ENCODE results near the gene HEY2. TPM values are rescaled to one million over a fixed set of nuclear protein-coding genes. Genes with fewer than 3 reads are reported as not detected.
A peak's percentile ranks its signal among the peaks of the same experiment; 100 is the strongest.

The HEY2 gene
- total RNA-seq, 1 donor from 2014 or later, result 0.98 TPM

DNA sequence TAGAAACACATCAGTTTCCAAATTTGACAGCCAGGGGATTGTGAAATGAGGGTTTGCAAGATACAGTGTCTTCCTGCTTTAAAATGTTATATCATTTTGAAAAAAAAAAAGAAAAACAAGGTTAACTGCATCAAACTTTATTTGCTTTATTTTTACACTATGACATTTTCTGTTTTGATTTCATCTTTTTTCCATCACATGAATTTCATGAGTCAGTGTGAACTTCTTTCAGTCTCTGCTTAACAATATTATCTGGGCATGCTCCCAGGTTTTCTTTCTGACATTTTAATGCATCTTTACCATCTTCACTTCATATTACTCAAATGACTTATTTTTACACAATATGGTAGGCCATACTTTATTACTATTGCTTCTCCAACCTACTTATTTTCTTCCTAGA is 43.2 kb downstream of the HEY2 start:
- peak overlapping the region; percentile 97 for H3K27ac ChIP-seq
- H3K36me3 ChIP-seq, result no peaks in the 10 kb centered on the region
- intact Hi-C loops (cut with DNase I), result no loop called here
- H3K27me3 ChIP-seq, result no peaks in the 10 kb centered on the region
- H3K4me3 ChIP-seq, result no peak overlapping the region
- no peak for TF ChIP-seq POLR2AphosphoS5 (IDR thresholded peaks at IDR 0.05; ENCODE audit: insufficient read depth in 1 of 2, low read depth in 1 of 2)
- TF ChIP-seq POLR2A (IDR thresholded peaks at IDR 0.05), result no peak
- TF ChIP-seq, protein P1, sequence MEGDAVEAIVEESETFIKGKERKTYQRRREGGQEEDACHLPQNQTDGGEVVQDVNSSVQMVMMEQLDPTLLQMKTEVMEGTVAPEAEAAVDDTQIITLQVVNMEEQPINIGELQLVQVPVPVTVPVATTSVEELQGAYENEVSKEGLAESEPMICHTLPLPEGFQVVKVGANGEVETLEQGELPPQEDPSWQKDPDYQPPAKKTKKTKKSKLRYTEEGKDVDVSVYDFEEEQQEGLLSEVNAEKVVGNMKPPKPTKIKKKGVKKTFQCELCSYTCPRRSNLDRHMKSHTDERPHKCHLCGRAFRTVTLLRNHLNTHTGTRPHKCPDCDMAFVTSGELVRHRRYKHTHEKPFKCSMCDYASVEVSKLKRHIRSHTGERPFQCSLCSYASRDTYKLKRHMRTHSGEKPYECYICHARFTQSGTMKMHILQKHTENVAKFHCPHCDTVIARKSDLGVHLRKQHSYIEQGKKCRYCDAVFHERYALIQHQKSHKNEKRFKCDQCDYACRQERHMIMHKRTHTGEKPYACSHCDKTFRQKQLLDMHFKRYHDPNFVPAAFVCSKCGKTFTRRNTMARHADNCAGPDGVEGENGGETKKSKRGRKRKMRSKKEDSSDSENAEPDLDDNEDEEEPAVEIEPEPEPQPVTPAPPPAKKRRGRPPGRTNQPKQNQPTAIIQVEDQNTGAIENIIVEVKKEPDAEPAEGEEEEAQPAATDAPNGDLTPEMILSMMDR (IDR thresholded peaks at IDR 0.05), result no peak
- peaks cover 58% of the 10 kb centered on the region for H3K4me1 ChIP-seq
- DNase-seq (ENCODE audit: extremely low spot score in 2 of 2), result no peak
- H3K9me3 ChIP-seq, result no peaks in the 10 kb centered on the region

DNA sequence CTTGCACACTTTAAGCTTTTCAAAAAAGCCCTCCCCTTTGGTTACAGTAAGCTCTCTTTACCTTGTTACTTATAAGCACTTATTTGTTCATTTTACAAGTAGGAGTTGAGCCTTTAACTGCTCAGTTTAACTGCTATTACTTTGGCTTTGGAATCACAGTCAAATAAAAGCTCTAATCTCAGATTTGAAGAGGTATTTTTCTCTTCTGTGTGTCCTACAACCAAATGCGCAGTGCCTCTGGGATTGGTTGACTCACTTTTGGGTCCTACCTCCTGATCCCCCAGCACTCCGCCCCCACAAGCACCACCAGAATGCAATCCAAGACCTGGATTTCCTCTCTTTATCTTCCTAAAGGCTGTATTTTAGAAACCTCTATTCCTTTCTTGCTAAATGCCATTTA is 43.8 kb downstream of the HEY2 start:
- no peaks in the 10 kb centered on the region for H3K36me3 ChIP-seq
- H3K4me3 ChIP-seq, result peak overlapping the region in 1 of 2 donors; percentile 5

DNA sequence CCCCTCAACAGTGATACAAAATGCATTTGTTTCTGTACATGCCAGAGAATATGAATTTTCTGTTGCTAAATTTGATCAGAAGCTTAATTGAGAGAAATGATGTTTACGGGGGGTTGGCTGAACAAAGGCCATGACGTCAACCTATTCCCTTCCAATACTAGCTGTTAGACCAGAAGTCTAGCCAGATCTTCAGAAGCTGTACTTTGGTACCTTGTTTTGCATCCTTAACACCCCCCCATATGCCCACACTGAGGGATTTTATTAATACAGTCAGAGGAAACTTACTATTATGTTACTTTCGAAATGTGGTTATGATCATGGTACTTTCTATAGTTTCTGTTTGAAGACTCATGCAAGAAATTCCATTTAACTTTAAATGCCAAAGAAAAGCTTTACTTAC is 44.4 kb downstream of the HEY2 start:
- Histone ChIP-seq H3K36me3 (no peaks in the 10 kb centered on the region), H3K4me1 (peaks cover 57% of the 10 kb centered on the region), H3K4me3 (peak overlapping the region in 1 of 2 donors; percentile 5), H3K27me3 (no peaks in the 10 kb centered on the region), H3K9me3 (no peaks in the 10 kb centered on the region), H3K27ac (peak overlapping the region; percentile 97)
- TF ChIP-seq POLR2AphosphoS5 (IDR thresholded peaks at IDR 0.05; ENCODE audit: insufficient read depth in 1 of 2, low read depth in 1 of 2) (no peak), POLR2A (IDR thresholded peaks at IDR 0.05) (no peak)
- TF ChIP-seq, protein P1 (IDR thresholded peaks at IDR 0.05), result no peak
- intact Hi-C loops (cut with DNase I), result no loop called here
- no peak for DNase-seq (ENCODE audit: extremely low spot score in 2 of 2)

More for the DNA sequence above, 43.8 kb downstream of the HEY2 start:
- intact Hi-C loops (cut with DNase I), result no loop called here
- Histone ChIP-seq H3K4me1 (peaks cover 58% of the 10 kb centered on the region), H3K9me3 (no peaks in the 10 kb centered on the region), H3K27me3 (no peaks in the 10 kb centered on the region), H3K27ac (peak overlapping the region; percentile 97)
- no peak for TF ChIP-seq POLR2A (IDR thresholded peaks at IDR 0.05)
- no peak for DNase-seq (ENCODE audit: extremely low spot score in 2 of 2)

DNA sequence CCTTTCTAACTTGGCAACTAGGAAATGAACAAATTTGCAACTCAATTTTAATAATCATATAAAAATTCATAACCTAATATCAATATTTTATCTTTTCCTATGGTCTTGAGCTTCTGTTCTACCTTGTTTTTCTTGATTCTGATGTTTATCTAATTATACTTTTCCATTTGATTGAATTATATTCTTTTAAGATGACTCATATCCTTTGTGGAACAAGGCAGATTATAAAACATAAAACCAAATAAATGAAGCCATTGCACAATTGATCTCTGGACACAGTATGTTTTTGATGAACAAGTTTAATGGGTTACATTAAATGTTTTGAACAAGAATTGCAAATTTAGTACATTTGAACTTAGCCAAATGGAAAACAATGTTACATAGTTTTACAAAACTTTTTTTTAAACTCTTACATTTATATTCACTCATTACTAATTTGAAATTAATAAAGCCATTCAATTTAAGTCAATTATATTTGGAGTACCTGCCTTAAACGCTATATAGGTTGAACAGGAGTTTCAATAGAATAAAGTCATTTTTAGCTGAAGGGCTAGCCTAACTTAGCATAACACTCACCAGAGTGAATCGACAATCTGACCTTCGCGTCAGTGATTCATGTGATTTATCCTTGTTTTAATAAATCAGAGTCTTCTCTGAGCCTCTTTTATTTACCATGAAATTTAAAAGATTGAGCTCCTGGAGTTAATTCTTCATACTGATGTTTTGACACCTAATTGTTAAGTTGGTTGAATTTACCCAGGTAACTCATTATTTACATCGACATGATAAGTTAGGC is 45.1 kb downstream of the HEY2 start:
- no peak for DNase-seq (ENCODE audit: extremely low spot score in 2 of 2)
- TF ChIP-seq POLR2AphosphoS5 (IDR thresholded peaks at IDR 0.05; ENCODE audit: insufficient read depth in 1 of 2, low read depth in 1 of 2), result no peak
- TF ChIP-seq, protein P1 (IDR thresholded peaks at IDR 0.05), result no peak
- TF ChIP-seq POLR2A (IDR thresholded peaks at IDR 0.05), result no peak
- peak overlapping the region; percentile 97 for H3K27ac ChIP-seq
- H3K9me3 ChIP-seq, result no peaks in the 10 kb centered on the region
- H3K36me3 ChIP-seq, result no peaks in the 10 kb centered on the region
- no peaks in the 10 kb centered on the region for H3K27me3 ChIP-seq
- no peak overlapping the region for H3K4me3 ChIP-seq
- peaks cover 50% of the 10 kb centered on the region for H3K4me1 ChIP-seq
- intact Hi-C loops (cut with DNase I), result no loop called here

DNA sequence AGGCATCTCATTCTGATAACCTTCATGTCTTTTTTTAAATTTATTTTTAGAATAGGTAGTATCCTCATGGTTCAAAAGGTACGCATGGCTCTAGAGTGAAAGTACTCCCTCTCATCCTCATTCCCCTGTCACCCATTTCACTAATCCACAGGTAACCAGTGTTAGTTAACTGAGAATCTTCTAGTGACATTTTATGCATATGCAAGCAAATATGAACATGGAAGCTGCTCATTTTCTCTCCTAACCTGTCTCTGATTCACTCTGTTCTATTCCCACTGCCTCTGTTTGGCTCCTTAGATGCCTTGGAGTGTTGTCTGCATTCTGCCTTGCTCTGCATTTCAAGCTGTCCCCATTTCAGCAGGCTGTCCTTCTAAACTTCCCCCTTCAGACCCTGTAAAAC is 45.9 kb downstream of the HEY2 start:
- Histone ChIP-seq H3K4me1 (peaks cover 45% of the 10 kb centered on the region), H3K27ac (peak overlapping the region; percentile 97), H3K27me3 (no peaks in the 10 kb centered on the region), H3K9me3 (no peaks in the 10 kb centered on the region), H3K4me3 (no peak overlapping the region), H3K36me3 (no peaks in the 10 kb centered on the region)
- TF ChIP-seq POLR2AphosphoS5 (IDR thresholded peaks at IDR 0.05; ENCODE audit: insufficient read depth in 1 of 2, low read depth in 1 of 2), result no peak
- TF ChIP-seq POLR2A (IDR thresholded peaks at IDR 0.05), result no peak
- TF ChIP-seq, protein P1 (IDR thresholded peaks at IDR 0.05), result no peak
- intact Hi-C loops (cut with DNase I), result no loop called here
- DNase-seq (ENCODE audit: extremely low spot score in 2 of 2), result no peak
